K562 (cell line): ENCODE data around the gene RNF207. TPM values are rescaled to one million over a fixed set of nuclear protein-coding genes. Genes with fewer than 3 reads are reported as not detected.

Experiments used
- CC2D1A ChIP-seq: fragments of 450-650 bp; IDR thresholded peaks from 2 replicates; pipeline ENCODE4 v1.6.1; 2017; ENCODE audit warnings: mild to moderate bottlenecking
- ETV6 ChIP-seq, 3 experiments: fragments of 150-350 bp in 1 of 3; sonication (generic) in 1 of 3; formaldehyde crosslinking in 1 of 3; IDR thresholded peaks; 2 replicates each; pipeline versions ENCODE4 v1.6.1 to v1.8.0; 2014 to 2022; ENCODE audit warnings: borderline replicate concordance in 2 of 3, low read depth in 2 of 3, antibody characterized with exemption in 1 of 3, low read length in 1 of 3, mild to moderate bottlenecking in 1 of 3, missing genetic modification reagents in 1 of 3
- FOXM1 ChIP-seq, 2 experiments: fragments of 450-650 bp in 1 of 2; sonication (generic) in 1 of 2; formaldehyde crosslinking in 1 of 2; IDR thresholded peaks; 2 replicates each; pipeline versions ENCODE4 v1.6.1 to v1.9.0; 2017 to 2022; ENCODE audit warnings: low read depth in 2 of 2, mild to moderate bottlenecking in 2 of 2, missing genetic modification reagents in 1 of 2, moderate library complexity in 1 of 2
- NCOA6 ChIP-seq: fragments of 450-650 bp; IDR thresholded peaks from 2 replicates; pipeline ENCODE4 v1.6.1; 2017; ENCODE audit warnings: mild to moderate bottlenecking
- PTRF ChIP-seq: fragments of 450-650 bp; IDR thresholded peaks from 2 replicates; pipeline ENCODE4 v1.6.1; 2016; ENCODE audit warnings: mild to moderate bottlenecking, missing genetic modification characterization, missing compliant biosample characterization
- RBM15 ChIP-seq: fragments of 200-400 bp; formaldehyde crosslinking; IDR thresholded peaks from 2 replicates; pipeline ENCODE4 v1.6.1; 2018; ENCODE audit warnings: mild to moderate bottlenecking, low read length, moderate library complexity; ENCODE audit not compliant: insufficient read depth
- SNIP1 ChIP-seq: fragments of 450-650 bp; IDR thresholded peaks from 2 replicates; pipeline ENCODE4 v1.7.1; 2017; ENCODE audit warnings: low read depth, mild to moderate bottlenecking
- ZZZ3 ChIP-seq: fragments of 450-650 bp; IDR thresholded peaks from 2 replicates; pipeline ENCODE4 v1.6.1; 2016; ENCODE audit warnings: antibody characterized with exemption, mild to moderate bottlenecking, moderate library complexity
- polyA plus RNA-seq, 8 experiments: library from polyadenylated mRNA; depleted of rRNA in 4 of 8; stranded (reverse) in 5 of 8; unstranded in 3 of 8; fragments of >200 nt; fragmentation: Nextera tagmentation in 2 of 8; fragmentation: Illumina TruSeq in 1 of 8; extraction: Ambion mirVana in 2 of 8; extraction: Trizol in 1 of 8; gene quantifications; 2 replicates each; pipeline versions ENCODE4 v1.2.1 to v1.2.3, GENCODE V29; 2011 to 2014; ENCODE audit warnings: inconsistent platforms in 1 of 8, missing spikeins in 1 of 8
- total RNA-seq, 7 experiments: library from RNA; depleted of rRNA in 6 of 7; stranded (reverse); fragments of >200 nt in 6 of 7; fragmentation: Illumina TruSeq in 2 of 7; extraction: Trizol in 2 of 7; gene quantifications; 2 replicates each; pipeline versions ENCODE4 v1.2.1 to v1.2.3, GENCODE V29; 2011 to 2021; ENCODE audit warnings: low replicate concordance in 1 of 7
- TF ChIP-seq, protein P1 (sequence below): fragments of 450-650 bp; IDR thresholded peaks from 2 replicates; pipeline ENCODE4 v1.6.1; 2016; ENCODE audit warnings: mild to moderate bottlenecking, moderate library complexity
- TF ChIP-seq, protein P2 (sequence below): IDR thresholded peaks from 2 replicates; pipeline ENCODE4 v1.6.1; 2012; ENCODE audit warnings: low read depth, low read length, improper control_type of control experiment, borderline replicate concordance
- TF ChIP-seq, protein P3 (sequence below): sonication (generic); formaldehyde crosslinking; IDR thresholded peaks from 2 replicates; pipeline ENCODE4 v1.8.1; 2023; ENCODE audit warnings: mild to moderate bottlenecking, missing genetic modification reagents

RNF207 gene
- total and polyA plus RNA-seq, 9 of the 15 experiments (the other 6 are each of a cell fraction or from before 2014, with no cell fraction given), result 2.7 to 30.6 (median 12.9) TPM

DNA sequence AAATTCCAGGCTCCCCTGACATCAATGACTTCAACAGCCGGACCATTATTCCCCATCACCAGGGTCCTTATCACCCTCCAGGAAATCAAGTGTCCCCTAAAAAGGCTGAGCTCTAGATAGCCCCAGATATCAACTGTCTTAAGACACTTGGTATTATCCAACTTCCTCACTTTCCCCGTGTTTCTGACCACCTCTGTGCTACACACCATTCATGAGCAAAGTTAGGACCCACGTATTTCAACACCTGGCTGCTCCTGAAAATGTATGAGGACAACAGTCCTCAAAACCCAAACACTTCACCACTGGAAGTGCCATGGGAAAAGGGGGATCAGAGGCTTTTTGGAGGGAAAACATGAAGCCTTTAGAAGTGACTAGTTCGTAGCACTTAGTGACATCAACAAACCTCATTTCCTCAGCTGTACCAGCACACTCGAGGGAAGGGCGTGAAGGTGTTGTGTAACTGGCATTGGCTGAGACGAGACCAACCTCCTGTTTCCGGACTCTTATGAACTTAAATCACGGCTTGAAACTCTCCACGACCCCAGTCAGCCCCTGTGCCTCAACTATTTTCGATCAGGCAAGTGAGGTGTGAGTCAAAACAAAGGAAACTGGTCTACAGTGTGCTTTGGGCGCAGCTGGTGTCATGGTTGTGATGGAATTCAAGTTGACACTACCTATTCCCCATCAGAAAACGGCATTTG lies 21.7 kb upstream of the RNF207 start (continued):
- TF ChIP-seq, protein P1, sequence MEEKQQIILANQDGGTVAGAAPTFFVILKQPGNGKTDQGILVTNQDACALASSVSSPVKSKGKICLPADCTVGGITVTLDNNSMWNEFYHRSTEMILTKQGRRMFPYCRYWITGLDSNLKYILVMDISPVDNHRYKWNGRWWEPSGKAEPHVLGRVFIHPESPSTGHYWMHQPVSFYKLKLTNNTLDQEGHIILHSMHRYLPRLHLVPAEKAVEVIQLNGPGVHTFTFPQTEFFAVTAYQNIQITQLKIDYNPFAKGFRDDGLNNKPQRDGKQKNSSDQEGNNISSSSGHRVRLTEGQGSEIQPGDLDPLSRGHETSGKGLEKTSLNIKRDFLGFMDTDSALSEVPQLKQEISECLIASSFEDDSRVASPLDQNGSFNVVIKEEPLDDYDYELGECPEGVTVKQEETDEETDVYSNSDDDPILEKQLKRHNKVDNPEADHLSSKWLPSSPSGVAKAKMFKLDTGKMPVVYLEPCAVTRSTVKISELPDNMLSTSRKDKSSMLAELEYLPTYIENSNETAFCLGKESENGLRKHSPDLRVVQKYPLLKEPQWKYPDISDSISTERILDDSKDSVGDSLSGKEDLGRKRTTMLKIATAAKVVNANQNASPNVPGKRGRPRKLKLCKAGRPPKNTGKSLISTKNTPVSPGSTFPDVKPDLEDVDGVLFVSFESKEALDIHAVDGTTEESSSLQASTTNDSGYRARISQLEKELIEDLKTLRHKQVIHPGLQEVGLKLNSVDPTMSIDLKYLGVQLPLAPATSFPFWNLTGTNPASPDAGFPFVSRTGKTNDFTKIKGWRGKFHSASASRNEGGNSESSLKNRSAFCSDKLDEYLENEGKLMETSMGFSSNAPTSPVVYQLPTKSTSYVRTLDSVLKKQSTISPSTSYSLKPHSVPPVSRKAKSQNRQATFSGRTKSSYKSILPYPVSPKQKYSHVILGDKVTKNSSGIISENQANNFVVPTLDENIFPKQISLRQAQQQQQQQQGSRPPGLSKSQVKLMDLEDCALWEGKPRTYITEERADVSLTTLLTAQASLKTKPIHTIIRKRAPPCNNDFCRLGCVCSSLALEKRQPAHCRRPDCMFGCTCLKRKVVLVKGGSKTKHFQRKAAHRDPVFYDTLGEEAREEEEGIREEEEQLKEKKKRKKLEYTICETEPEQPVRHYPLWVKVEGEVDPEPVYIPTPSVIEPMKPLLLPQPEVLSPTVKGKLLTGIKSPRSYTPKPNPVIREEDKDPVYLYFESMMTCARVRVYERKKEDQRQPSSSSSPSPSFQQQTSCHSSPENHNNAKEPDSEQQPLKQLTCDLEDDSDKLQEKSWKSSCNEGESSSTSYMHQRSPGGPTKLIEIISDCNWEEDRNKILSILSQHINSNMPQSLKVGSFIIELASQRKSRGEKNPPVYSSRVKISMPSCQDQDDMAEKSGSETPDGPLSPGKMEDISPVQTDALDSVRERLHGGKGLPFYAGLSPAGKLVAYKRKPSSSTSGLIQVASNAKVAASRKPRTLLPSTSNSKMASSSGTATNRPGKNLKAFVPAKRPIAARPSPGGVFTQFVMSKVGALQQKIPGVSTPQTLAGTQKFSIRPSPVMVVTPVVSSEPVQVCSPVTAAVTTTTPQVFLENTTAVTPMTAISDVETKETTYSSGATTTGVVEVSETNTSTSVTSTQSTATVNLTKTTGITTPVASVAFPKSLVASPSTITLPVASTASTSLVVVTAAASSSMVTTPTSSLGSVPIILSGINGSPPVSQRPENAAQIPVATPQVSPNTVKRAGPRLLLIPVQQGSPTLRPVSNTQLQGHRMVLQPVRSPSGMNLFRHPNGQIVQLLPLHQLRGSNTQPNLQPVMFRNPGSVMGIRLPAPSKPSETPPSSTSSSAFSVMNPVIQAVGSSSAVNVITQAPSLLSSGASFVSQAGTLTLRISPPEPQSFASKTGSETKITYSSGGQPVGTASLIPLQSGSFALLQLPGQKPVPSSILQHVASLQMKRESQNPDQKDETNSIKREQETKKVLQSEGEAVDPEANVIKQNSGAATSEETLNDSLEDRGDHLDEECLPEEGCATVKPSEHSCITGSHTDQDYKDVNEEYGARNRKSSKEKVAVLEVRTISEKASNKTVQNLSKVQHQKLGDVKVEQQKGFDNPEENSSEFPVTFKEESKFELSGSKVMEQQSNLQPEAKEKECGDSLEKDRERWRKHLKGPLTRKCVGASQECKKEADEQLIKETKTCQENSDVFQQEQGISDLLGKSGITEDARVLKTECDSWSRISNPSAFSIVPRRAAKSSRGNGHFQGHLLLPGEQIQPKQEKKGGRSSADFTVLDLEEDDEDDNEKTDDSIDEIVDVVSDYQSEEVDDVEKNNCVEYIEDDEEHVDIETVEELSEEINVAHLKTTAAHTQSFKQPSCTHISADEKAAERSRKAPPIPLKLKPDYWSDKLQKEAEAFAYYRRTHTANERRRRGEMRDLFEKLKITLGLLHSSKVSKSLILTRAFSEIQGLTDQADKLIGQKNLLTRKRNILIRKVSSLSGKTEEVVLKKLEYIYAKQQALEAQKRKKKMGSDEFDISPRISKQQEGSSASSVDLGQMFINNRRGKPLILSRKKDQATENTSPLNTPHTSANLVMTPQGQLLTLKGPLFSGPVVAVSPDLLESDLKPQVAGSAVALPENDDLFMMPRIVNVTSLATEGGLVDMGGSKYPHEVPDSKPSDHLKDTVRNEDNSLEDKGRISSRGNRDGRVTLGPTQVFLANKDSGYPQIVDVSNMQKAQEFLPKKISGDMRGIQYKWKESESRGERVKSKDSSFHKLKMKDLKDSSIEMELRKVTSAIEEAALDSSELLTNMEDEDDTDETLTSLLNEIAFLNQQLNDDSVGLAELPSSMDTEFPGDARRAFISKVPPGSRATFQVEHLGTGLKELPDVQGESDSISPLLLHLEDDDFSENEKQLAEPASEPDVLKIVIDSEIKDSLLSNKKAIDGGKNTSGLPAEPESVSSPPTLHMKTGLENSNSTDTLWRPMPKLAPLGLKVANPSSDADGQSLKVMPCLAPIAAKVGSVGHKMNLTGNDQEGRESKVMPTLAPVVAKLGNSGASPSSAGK, result no peak
- TF ChIP-seq, protein P2, sequence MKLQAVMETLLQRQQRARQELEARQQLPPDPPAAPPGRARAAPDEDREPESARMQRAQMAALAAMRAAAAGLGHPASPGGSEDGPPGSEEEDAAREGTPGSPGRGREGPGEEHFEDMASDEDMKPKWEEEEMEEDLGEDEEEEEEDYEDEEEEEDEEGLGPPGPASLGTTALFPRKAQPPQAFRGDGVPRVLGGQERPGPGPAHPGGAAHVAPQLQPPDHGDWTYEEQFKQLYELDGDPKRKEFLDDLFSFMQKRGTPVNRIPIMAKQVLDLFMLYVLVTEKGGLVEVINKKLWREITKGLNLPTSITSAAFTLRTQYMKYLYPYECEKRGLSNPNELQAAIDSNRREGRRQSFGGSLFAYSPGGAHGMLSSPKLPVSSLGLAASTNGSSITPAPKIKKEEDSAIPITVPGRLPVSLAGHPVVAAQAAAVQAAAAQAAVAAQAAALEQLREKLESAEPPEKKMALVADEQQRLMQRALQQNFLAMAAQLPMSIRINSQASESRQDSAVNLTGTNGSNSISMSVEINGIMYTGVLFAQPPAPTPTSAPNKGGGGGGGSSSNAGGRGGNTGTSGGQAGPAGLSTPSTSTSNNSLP, result no peak
- TF ChIP-seq, protein P3, sequence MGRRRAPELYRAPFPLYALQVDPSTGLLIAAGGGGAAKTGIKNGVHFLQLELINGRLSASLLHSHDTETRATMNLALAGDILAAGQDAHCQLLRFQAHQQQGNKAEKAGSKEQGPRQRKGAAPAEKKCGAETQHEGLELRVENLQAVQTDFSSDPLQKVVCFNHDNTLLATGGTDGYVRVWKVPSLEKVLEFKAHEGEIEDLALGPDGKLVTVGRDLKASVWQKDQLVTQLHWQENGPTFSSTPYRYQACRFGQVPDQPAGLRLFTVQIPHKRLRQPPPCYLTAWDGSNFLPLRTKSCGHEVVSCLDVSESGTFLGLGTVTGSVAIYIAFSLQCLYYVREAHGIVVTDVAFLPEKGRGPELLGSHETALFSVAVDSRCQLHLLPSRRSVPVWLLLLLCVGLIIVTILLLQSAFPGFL (CRISPR knock-in tag), result no peak
- no peak for TF ChIP-seq NCOA6
- TF ChIP-seq SNIP1, result no peak
- no peak for TF ChIP-seq FOXM1 (IDR thresholded peaks at IDR 0.05; ENCODE audit: low read depth)
- TF ChIP-seq FOXM1 (CRISPR knock-in tag; IDR thresholded peaks at IDR 0.05; ENCODE audit: low read depth), result no peak
- TF ChIP-seq PTRF (tag), result no peak
- no peak for TF ChIP-seq ZZZ3
- TF ChIP-seq CC2D1A, result no peak
- no peak for TF ChIP-seq ETV6 (IDR thresholded peaks at IDR 0.05; ENCODE audit: borderline replicate concordance in 1 of 2, low read depth in 2 of 2, low read length in 1 of 2)
- TF ChIP-seq ETV6 (CRISPR knock-in tag; IDR thresholded peaks at IDR 0.05; ENCODE audit: borderline replicate concordance), result no peak
- TF ChIP-seq RBM15, result no peak
